ENCODE results near the gene TM9SF3.

Gene TM9SF3

GRCh38 chr10:96493254-96493653 lies 93.6 kb downstream of the TM9SF3 start:
- Histone ChIP-seq H3K4me3 (no peak overlapping the region), H3K27ac (no peak overlapping the region)

DNA sequence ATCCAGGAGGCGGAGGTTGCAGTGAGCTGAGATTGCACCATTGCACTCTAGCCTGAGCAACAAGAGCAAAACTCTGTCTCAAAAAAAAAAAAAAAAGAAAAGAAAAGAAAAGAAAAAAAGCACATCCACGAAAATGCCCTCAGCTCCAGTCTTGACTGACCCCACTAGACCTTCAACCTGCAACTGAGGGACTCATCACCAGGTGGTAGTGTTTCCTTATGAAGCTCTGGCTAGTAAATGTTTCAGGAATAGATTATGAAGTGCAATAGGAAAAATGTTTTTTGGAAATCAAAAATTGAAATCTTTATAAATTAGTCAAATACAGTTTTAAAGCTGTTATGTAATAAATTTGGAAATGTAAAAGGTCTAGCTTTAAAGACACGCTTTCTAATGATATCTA lies 95.5 kb downstream of the TM9SF3 start:
- Histone ChIP-seq H3K27ac (no peak overlapping the region), H3K4me3 (no peak overlapping the region)

DNA sequence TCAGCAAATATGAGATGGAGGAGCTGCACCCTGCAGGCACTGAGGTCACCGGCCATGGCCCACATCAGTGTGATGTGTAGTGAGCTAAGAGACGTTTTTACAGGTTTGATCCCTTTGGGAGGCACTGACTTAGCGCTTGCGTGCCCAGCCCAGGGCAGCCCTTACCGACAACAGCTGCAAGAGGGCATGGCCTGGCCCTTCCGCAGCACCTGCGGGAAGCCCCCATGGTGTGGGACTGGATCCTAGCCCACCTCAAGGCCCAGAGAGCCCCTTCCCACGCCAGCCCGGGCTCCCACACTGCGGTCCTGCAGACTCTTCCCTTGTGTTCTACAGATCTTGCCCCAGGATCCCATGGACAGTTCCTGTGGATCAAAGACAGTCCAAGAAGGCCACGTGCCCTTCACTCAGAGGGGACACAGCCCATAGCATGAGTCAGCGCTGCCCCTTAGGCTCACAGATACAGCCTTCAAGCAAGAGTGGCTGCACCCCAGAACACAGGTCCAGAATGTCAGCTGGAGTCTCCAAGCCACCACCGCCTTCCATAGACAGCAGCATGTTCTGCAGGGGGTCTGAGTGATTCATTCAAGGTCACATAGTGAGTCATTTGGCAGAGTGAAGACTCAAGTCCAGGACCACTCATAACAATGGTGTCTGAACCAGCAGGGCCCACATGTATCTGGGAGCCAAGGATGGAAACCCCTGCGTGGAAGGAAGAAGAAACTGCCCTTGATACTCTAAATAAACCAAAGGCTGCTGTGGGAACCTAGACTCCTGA lies 98.5 kb downstream of the TM9SF3 start:
- Histone ChIP-seq H3K4me3 (no peak overlapping the region), H3K27ac (no peak overlapping the region)

DNA sequence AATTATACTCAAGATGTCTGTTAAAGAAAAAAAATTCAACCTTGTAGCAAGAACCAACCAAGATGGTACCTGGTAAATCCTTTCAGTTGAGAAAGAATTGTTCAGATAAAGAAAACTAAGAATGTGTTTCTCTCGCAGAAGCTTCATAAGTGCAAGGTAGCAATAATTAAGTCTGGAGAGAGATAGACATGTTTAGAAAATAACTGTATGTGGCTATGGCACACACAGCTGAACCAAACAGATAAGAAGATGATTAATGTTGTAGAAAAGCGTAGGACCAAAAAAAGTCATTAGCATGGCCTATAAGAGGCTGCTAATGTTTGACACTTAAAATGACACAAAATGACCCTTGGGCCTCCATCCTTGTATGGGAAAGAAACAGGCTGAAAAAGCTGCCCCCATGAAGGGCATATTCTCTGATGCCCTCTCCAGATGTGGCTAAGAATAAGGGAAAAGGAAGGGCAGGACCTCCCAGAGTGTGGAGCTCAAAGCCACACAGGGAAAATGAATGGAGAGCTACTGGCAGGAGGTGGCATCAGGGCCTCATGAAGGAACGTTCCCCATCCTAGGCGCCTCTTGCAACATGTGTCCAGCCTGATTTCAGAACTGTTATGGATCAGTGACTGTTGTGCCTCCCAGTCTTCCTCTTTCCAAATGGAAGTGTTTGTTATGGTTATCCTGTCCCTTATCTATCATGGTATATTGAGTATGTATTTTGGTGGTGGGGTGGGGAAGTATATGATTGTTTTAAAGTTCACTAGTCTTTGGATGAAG lies 103.8 kb downstream of the TM9SF3 start:
- Histone ChIP-seq H3K4me3 (no peak overlapping the region), H3K27ac (no peak overlapping the region)

DNA sequence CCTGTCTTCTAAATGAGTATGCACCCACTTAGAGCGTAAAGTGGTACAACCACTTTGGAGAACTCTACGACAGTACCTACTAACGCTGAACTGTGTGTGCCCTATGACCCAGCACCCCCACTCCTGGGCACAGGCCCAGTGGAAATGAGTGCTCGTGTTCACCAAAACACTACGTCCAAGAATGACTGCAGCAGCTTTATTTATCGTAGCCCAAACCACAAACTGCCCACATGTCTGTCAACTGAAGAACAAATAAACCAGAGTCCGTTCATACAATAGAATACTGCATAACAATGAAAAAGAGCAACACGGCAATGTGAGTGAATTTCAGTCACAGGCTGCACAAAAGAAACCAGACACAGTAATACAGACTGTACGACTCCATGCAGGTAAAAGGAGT lies 108.5 kb downstream of the TM9SF3 start:
- Histone ChIP-seq H3K27ac (no peak overlapping the region), H3K4me3 (no peak overlapping the region)

DNA sequence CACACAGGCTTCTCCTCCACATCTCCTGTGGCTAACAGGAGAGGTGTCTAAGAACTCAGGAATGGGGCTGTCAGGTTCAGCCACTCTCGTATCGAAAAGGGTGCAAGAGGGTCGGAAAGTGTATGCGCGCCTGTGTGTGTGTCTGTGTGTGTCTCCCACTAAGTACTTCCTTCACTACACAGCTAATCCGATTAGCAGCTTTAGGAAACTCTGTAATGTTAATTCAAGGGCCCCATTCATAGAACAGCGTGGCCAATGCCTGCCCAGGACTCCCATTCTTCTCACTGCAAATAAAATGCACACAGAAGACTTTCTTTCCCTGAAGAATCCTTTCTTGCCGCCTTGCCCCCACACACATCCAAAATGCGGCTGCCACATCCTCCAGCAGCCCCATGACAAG lies 112.9 kb downstream of the TM9SF3 start:
- no peak overlapping the region for H3K4me3 ChIP-seq
- H3K27ac ChIP-seq, result no peak overlapping the region

- no peak overlapping the region for H3K4me3 ChIP-seq
- H3K27ac ChIP-seq, result no peak overlapping the region
Measured at GRCh38 chr10:96470116-96470743, 116.6 kb downstream of the TM9SF3 start.

DNA sequence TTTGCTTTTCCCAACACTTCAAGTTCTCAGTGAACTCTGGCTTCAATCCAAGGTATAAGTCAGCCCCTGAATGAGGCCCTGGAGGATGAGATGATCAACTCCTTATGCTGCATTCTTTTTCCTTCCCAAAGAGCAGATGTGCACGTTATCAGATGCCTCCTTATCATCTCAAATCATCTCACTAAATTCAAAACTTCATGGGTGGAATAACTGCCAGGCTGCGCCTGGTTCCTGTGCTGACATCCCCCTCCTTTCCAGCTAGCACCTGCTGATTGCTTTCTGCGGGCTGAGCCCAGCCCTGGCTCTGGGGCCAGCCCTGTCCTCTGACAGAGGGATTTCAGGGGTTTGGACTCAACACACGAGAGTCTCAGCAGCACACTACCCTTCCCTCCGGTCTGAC lies 118.0 kb downstream of the TM9SF3 start:
- no peak overlapping the region for H3K27ac ChIP-seq
- H3K4me3 ChIP-seq, result no peak overlapping the region

Data from skin epidermis (tissue), 12 donors.